Kidney capillary endothelial cell (primary cell): ENCODE data around the gene BTNL8.

Experiments used
- DNase-seq: peaks from one replicate; pipeline ENCODE4 v3.0.0-alpha.2; 2018; ENCODE audit warnings: low spot score

BTNL8 gene

DNA sequence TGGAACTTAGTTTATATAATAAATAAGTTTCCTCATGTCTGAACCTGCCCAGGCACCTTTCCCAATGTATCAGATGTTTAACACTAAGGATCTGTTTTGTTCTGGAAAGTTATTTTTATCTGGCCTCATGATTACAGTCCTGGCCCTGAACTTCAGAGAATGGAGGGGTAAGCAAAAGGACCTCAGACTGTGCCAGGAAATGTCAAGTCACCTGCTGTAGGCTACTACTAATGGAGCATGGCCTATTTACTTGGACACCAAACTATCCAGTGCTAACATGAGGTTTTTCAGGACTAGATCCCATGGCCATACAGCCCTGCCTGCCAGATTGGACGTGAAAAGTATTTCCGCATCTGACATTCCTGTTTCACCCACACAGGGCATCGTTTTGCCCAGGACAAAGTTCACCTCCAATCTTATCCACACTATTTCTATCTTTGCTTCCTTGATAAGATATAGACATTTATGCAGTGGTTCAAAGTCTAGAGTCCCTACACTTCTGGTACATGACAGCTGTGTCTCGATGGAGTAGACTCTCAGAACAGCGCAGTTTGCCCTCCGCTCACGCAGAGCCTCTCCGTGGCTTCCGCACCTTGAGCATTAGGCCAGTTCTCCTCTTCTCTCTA is at the start of gene BTNL8:
TSS of gene BTNL8 (plus strand) at position 539 of the 626 bp plus-strand sequence. CDS start 152 bp downstream, outside the sequence.
- DNase-seq, result no peak

DNA sequence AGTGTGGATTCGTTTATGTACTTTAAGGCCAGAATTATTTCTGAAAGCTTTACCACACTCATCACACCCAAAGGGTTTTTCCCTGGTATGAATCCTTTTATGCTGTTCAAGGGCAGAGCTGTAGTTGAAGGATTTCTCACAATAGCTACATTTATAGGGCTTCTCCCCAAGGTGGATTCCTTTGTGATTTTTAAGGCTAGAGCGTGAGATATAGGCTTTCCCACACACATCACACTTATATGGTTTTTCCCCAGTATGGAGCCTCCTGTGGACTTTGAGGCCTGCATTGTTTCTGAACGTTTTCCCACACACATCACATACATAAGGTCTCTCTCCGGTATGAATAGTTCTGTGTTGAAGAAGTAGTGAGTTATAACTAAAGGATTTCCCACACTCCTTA is 49.1 kb upstream of the BTNL8 start:
- no peak for DNase-seq

DNA sequence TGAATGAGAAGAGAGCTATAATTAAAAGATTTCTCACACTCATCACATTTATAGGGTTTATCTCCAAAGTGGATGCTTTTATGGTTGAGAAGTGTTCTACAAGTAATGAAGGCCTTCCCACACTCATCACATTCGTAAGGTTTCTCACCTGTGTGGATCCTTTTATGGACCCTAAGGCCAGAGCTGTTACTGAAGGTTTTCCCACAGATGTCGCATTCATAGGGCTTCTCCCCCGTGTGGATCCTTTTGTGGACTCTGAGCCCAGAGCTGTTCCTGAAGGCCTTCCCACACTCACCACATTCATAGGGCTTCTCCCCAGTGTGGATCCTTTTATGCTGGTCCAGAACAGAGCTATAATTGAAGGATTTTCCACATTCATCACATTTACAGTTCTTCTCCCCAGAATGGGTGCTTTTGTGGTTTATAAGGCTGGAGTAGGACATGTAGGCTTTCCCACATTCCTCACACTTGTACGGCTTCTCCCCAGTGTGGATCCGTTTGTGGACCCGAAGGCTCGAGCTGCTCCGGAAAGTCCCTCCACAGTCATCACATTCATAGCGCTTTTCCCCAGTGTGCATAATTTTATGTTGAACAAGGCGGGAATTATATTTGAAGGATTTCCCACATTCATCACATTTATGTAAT is 48.4 kb upstream of the BTNL8 start:
- no peak for DNase-seq

DNA sequence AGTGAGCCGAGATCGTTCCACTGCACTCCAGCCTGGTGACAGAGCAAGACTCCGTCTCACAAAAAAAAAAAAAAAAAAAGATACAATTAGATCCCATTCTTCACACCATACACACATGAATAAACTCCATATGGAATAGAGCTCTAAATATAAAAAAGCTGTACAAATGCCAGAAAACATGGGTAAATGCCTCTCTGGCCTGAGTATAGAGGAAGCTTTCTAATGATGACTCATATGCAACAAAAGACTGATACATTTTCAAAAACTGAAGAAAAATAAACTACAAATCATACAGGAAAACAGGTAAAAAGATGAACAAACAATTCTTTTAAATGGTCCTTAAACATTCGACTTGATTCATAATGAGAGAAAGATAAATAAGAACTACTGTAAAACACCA is 46.5 kb upstream of the BTNL8 start:
- peak; percentile 44 for DNase-seq

DNA sequence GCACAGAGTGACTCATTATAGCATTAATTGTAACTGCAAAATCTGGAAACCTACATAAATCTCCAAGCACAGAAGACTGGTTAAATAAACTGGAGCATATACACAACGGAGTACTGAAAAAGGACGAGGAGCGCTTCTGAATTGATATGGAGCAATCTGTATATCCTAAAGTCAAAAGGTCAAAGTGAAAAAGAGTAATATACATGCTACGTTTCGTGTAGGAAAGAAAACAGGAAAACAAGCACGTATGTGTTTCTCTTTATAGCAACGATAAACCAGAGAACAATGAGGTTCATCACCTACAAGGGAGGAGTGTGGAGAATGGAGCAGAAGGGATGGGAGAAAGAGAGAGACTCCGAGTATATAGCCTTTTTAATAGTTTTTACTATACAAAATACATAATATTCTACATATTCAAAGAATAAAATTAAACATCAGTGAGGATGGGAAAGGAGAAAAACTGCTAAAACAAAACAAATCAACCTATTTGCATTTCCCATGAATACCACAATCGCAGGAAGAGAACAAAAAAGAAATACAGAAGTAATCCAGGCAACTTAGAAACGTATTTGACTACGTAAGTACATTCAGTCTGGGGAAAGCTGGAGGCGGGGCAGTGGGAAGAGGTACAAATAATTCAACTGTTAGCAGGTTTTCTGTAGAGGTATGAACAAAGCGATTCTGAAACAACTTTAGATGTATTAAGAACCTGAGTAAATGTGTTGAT is 45.7 kb upstream of the BTNL8 start:
- no peak for DNase-seq

DNA sequence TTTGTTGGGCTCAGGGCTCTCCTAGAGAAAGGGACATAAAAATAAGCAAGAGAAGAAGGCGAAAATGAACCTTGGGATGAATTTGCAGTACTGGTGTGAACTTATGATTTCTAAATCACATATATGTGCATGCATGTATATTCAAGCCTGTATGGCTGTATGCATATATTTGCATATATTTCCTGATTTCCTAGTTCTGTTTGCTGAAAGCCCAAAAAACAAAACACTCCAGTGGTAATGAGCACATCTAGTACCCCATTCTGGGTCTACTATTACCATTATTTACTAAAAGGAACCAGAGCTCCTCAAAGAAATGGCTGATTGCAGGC is 45.1 kb upstream of the BTNL8 start:
- DNase-seq, result no peak

DNA sequence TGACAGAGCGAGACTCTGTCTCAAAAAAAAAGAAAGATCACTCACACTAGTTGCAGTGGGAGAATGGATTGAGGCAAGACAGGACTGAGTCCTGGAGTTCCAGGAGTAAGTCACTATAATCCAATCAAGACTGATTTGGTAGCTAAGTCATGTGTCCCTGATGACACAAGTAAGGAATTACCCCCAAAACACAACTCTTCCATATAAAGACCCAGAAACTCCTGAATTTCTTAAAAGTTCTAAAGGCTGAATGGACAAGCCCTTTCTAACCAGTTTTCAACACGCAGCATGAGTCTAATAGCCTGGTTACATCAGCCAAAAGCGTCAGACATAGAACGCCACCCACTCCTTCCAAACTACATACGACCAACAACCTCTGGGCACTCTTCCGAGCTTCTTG is 40.4 kb upstream of the BTNL8 start:
- no peak for DNase-seq

- DNase-seq, result no peak
These were observed 38.6 kb upstream of the BTNL8 start for GRCh38 chr5:180860273-180860886.

DNA sequence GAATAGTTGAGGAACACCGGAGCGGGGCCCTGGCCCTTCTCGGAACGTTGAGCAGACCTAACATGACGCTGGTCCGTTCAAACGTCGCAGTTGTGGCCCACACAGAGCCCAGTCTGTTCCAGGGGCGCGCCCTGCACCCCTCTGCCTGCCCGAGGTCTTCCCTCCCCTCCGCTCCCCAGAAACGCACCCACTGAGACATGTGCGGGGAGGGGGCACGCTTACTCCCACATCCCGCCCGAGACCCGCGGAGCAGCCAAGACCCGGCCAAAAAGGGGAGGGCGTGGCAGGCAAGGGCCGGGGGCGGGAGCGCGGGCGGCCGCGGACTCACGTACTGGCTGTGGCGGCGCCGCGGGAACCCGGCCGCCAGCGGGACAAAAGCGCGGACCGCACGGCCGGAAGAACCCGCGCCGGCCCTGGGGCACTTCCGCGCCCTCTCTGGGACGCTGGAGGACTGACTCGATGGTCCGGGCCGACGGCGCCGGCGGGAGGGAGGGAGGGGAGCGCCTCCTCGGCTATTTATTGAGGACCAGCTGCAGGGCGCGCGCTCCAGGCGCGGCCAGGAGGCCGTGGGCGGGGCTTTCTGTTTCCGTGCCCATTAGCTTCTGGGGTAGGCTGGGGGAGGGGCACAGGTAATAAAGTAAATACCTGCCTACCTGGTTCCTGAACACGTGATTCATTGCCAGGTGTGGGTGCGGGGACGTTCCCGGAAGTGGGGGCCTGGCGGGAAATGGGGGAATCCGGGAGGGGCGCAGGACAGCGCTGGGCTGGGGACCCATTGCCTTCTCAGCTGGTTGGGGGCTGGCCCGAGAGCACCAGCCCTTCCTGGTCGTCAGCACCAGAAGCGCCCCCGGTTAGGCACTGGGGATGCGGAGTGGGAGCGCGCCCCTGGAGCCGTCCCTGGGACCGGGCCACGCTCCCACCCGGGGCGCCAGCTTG is 37.8 kb upstream of the BTNL8 start, which contains the start of gene ZFP62:
TSS of gene ZFP62 (minus strand) at position 390 of the 936 bp plus-strand sequence. CDS start at position 333, 57 bp downstream.
- DNase-seq, result peak; percentile 90

- no peak for DNase-seq
These were observed 36.3 kb upstream of the BTNL8 start for GRCh38 chr5:180862645-180863044.

DNA sequence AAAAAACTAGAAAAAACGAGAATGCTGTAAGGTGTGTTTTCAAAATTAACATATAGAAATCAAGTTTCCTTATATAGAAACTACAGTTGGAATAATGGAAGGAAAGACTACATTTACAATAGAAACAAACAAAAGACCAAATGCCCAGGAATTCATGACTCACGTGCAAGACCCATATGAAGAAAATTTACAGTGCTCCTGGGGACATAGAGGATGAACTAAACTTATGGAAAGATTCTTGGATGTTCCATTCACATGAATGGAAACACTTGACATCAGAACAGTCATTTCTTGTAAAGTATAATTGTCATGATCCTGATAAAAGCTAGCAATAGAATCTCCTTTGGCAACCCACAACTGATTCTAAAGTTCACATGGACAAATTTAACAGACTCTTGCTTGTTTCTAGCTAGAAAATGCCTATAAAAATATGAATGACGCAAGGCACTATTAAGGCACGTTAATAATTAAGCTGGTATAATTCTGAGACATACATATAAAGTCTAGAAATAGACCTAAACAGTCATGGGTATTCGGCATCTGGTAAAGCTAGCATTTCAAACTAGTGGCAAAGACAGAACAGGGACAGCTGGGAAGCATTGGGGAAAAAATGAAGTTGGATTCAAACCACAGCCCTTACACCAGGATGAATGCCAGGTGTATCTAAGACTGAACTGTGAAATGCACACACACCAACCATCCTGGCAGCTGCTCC is 32.8 kb upstream of the BTNL8 start:
- DNase-seq, result no peak

DNA sequence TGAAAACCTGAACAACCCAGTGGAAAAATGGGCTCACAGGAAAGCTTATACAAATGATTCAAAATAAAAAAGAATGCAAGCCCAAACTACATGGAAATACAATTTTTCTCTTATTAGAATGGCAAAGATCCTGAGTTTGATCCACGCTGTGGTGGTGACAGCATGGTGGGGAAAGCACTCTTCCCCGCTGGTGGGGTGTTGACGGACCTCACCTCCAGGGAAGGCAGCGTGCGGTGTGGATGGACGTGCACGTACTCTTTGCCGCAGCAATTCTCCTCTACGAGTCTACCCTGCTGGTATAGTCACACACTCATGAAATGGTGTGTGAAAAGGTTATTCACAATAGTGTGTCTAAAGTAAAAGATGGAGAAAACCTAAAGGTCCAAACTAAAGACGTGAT is 32.0 kb upstream of the BTNL8 start:
- DNase-seq, result no peak

- DNase-seq, result peak; percentile 78
These were observed 30.0 kb upstream of the BTNL8 start for GRCh38 chr5:180868960-180869359.

DNA sequence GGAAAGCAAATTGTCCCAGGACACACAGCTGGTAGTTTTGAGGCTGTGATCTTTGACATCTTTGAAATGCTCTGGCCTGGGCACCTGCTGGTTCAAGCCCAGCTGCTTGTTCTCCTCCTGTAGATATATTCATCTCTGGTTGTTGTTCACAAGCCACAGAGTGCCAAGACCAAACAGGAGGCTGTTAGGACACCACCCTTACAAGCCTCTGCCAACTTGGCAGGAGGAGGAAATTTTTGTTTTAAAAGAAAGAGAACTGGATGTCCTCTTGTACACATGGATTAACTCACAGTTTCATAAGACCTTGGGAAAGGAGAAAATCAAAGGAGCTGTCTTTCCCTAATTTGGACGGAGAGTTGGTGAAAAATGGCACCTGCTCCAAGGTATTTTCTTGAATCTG is 29.4 kb upstream of the BTNL8 start:
- no peak for DNase-seq

DNA sequence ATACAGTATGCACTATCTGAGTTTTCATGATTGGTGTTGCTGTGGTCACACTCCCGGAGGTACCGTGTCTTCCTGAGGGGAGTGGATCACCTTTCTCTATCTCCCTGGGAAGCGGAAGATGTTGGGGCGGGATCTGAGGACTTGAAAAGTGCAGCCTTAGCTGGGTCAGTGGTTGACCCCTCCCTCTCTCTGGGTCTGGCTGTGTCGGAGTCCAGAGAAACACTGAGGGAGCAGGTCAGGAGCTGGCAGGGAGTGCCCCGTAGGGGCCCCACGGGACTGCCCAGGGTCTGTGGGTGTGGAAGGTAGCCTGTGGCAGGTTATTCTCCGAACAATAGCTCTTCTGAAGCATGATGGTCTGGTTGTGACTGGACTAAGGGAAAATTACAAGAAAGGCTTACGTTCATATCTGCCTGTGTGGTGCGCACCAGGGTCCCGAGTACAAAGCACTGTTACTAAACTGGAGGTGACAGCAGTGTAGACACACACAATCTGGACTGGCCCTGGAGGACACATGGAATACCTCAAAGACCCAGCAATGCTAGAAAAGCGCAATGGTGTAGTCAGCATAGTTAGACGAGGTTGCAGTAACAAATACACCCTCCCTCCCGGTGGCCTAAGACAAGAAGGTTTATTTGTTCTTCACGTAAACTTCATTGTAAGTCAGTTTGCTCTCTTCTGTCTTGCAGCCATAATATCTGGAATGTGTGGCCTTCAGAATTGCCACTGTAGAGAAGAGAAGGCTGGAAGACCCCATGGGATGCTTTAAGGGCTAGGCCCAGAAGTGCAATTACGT is 28.5 kb upstream of the BTNL8 start:
- DNase-seq, result no peak

DNA sequence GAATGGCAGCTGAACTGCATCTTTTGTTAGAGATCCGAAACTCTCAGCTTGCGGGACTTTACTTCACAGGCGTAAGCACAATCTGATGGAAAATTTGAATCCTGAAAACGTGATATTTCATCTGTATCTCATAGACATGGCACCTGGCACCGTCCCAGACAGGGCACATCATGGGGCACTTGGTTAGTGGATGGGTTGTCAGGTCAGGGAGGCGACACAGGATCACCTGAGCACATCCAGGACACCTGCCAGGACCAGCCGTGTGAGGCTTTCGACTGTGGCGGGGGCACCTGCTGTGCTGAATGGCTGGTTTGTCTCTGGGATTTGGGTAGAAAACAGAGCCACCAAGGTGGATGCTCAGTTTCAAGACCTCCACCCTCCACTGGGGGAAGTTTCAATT is 26.5 kb upstream of the BTNL8 start:
- DNase-seq, result no peak

GRCh38 chr5:180873615-180874520 is 25.1 kb upstream of the BTNL8 start:
- DNase-seq, result no peak

DNA sequence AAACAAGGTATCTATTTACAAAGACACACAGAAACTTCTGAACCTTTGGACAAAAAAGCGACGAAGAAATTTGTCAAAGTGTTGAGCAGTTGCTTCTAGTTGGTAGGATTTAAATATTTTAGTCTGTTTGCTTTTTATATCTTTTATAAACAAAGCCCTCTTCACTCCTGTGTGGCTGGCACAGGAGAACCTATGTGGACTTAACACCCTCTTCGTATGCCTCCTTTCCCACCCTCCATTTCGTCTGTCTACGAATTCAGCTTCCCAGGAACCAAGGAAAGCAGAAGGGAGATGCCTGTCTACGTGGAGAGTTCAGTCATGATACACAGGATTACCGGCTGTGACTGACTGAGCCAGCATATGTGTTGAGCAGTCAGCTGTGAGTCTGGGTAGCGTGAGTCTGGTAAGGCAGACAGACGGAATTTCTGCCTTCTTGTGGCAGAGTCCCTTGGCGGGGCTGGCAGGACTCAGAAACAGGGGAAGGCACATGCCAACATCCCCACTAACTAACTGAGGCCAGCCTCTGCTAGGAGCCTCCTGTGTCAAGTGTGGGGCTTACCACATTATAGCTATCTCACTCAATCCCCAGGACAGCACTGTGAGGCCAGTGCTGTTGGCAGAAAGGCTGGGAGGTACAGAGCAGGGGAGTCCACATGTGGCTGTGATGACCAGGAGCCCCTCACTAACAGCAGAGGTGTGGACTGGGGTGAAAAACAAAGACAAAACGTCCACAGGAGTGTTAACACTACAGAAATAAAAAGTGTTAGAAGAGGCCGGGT is 24.0 kb upstream of the BTNL8 start:
- no peak for DNase-seq
